Skeletal muscle tissue (tissue), 4 donors: ENCODE results near the gene SGSH. TPM values are rescaled to one million over a fixed set of nuclear protein-coding genes. Genes with fewer than 3 reads are reported as not detected.

Experiments used
- H3K27ac ChIP-seq: one replicate; pipeline ENCODE4 v1.7.0; 2013; ENCODE audit warnings: mild to moderate bottlenecking, low read depth, low read length, inconsistent platforms
- H3K27me3 ChIP-seq, 3 donors: one replicate each; pipeline ENCODE4 v1.7.0; 2013; ENCODE audit warnings: low read length in 3 of 3; ENCODE audit not compliant: control insufficient read depth in 3 of 3, insufficient read depth in 3 of 3
- H3K36me3 ChIP-seq, 3 donors: one replicate each; pipeline ENCODE4 v1.7.0; 2013; ENCODE audit warnings: low read length in 3 of 3; ENCODE audit not compliant: control insufficient read depth in 3 of 3, insufficient read depth in 3 of 3
- H3K4me1 ChIP-seq, 3 donors: one replicate each; pipeline ENCODE4 v1.7.0; 2013; ENCODE audit warnings: low read length in 3 of 3, mild to moderate bottlenecking in 3 of 3; ENCODE audit not compliant: control insufficient read depth in 3 of 3, insufficient read depth in 3 of 3
- H3K4me3 ChIP-seq, 3 donors: one replicate each; pipeline ENCODE4 v1.7.0; 2013; ENCODE audit warnings: low read length in 3 of 3
- H3K9ac ChIP-seq, 3 donors: one replicate each; pipeline ENCODE4 v1.7.0; 2013; ENCODE audit warnings: low read length in 3 of 3, mild to moderate bottlenecking in 3 of 3, moderate library complexity in 2 of 3, low read depth in 1 of 3
- H3K9me3 ChIP-seq, 3 donors: one replicate each; pipeline ENCODE4 v1.7.0; 2013; ENCODE audit warnings: low read length in 3 of 3; ENCODE audit not compliant: control insufficient read depth in 3 of 3
- total RNA-seq: library from RNA; depleted of rRNA; stranded (reverse); fragments of >200 nt; gene quantifications from one replicate; pipeline ENCODE4 v1.2.3, GENCODE V29; 2014
- donor health status: Osteomylitis.

Gene SGSH
- total RNA-seq, 1 donor from 2014 or later: 6.3 TPM

DNA sequence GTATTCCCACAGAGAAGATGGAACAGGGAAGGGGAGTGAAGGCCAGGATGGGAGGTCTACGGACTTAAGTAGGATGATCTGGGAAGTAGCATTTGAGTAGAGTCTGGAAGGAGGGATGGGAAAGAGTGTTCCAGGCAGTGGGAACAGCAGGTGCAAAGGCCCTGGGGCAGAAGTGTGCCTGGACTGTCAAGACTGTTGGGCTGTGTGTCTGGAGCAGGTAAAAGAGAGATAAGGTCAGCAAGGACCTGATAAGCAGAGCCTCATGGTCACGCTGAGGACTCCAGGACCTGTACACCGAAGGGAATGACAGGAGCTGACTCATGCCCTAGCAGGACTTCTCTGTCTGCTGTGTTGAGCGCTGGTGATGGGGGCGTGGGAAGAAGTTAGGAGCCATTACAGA lies 51.0 kb downstream of the SGSH start:
- Histone ChIP-seq H3K9ac (no peak overlapping the region), H3K4me1 (no peaks in the 10 kb centered on the region), H3K4me3 (no peak overlapping the region), H3K27ac (no peak overlapping the region), H3K36me3 (no peaks in the 10 kb centered on the region), H3K9me3 (no peaks in the 10 kb centered on the region), H3K27me3 (peaks cover 0 to 16% (median 11%) of the 10 kb centered on the region in 3 donors)

DNA sequence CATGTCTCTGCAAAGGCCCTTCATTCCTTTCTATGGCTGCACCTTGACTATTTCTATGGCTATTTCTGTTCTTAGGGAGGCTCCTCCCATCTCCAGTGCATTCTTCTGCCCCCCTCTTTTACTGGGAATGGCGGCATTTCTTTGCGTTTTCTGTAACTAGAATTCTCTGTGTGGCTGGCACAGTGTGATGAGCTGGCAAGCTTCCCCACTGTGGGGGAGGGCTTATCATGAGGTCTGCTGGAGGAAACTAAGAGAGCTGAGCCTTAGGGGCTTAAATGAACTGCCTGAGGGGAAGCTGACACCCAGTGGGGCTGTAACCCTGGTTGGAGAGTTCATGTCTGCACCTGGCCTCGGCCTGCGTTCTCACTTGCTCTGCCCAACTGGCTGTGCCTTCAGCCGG lies 51.8 kb downstream of the SGSH start:
- H3K4me3 ChIP-seq: no peak overlapping the region
- H3K9ac ChIP-seq: no peak overlapping the region
- no peaks in the 10 kb centered on the region for H3K9me3 ChIP-seq
- no peaks in the 10 kb centered on the region for H3K4me1 ChIP-seq
- H3K36me3 ChIP-seq: no peaks in the 10 kb centered on the region
- peaks cover 0 to 19% (median 11%) of the 10 kb centered on the region in 3 donors for H3K27me3 ChIP-seq
- H3K27ac ChIP-seq: no peak overlapping the region

GRCh38 chr17:80166446-80166845 lies 53.7 kb downstream of the SGSH start:
- Histone ChIP-seq H3K36me3 (no peaks in the 10 kb centered on the region), H3K9ac (no peak overlapping the region), H3K4me1 (no peaks in the 10 kb centered on the region), H3K9me3 (no peaks in the 10 kb centered on the region), H3K4me3 (no peak overlapping the region), H3K27me3 (peaks cover 0 to 19% (median 11%) of the 10 kb centered on the region in 3 donors), H3K27ac (no peak overlapping the region)

GRCh38 chr17:80164185-80164584 lies 55.9 kb downstream of the SGSH start:
- Histone ChIP-seq H3K9me3 (no peaks in the 10 kb centered on the region), H3K4me3 (no peak overlapping the region)

DNA sequence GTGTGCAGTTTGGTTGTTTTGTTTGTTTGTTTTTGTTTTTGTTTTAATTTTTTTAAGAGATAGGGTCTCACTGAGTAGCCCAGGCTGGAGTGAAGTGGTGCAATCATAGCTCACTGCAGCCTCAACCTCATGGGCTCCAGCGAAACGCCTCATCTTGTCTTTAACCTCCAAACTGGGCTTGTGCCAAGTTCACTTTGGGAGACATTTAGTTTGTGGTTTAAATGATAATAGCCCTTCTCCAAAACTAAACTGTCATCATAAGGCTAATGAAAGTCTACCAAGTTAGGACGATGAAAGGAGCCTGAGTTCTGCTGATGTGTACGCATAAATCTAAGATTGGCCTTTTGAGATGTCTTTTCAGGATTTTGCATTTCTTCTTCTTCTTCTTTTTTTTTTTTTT lies 56.8 kb downstream of the SGSH start:
- no peaks in the 10 kb centered on the region for H3K9me3 ChIP-seq
- H3K36me3 ChIP-seq: no peaks in the 10 kb centered on the region
- H3K9ac ChIP-seq: no peak overlapping the region
- H3K27me3 ChIP-seq: peaks cover 4 to 10% (median 10%) of the 10 kb centered on the region in 3 donors
- no peak overlapping the region for H3K4me3 ChIP-seq
- no peak overlapping the region for H3K27ac ChIP-seq
- H3K4me1 ChIP-seq: no peaks in the 10 kb centered on the region

More at GRCh38 chr17:80164185-80164584, 55.9 kb downstream of the SGSH start:
- H3K27me3 ChIP-seq: peaks cover 4 to 16% (median 13%) of the 10 kb centered on the region in 3 donors
- no peaks in the 10 kb centered on the region for H3K36me3 ChIP-seq
- H3K27ac ChIP-seq: no peak overlapping the region
- no peak overlapping the region for H3K9ac ChIP-seq
- H3K4me1 ChIP-seq: no peaks in the 10 kb centered on the region

DNA sequence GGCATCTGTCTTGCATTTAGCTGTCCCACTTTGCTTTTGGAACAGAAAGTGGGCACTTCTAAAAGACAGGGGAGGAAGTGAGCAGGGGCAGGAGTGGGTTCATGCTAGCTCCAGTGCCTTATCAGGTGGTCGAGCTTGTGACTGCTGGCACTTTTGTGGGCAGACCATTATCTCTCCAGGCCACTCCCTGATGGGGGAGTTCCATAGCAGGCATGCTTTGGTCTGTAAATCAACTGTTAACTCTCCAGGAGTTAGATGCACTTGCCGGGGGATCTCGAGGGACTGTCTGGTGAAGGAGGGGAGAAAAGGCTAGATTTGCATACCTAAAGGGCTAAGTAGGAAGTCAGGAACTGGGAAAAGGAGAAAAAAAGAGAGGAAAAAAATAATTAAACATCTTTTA lies 59.6 kb downstream of the SGSH start:
- no peak overlapping the region for H3K9ac ChIP-seq
- H3K27me3 ChIP-seq: peaks cover 6 to 10% (median 7%) of the 10 kb centered on the region in 3 donors
- no peak overlapping the region for H3K4me3 ChIP-seq
- H3K27ac ChIP-seq: no peak overlapping the region
- H3K4me1 ChIP-seq: no peaks in the 10 kb centered on the region
- H3K36me3 ChIP-seq: no peaks in the 10 kb centered on the region
- H3K9me3 ChIP-seq: no peaks in the 10 kb centered on the region

Other genes with a start within 250 kb of the SGSH start
- gene TBC1D16, start 184.5 kb downstream of the SGSH start, total RNA-seq: 19.3 TPM
- 1.0 TPM for gene CCDC40, start 183.7 kb downstream of the SGSH start, total RNA-seq
- 14.1 TPM for gene GAA, start 118.8 kb downstream of the SGSH start, total RNA-seq
- gene EIF4A3, start 73.2 kb downstream of the SGSH start, total RNA-seq: 71.5 TPM
- 0.52 TPM for gene CARD14, start 50.3 kb downstream of the SGSH start, total RNA-seq
- 7.3 TPM for gene SLC26A11, start 94 bp upstream of the SGSH start, total RNA-seq
- gene RNF213, start 40.5 kb upstream of the SGSH start, total RNA-seq: 63.2 TPM
- gene ENDOV, start 194.8 kb upstream of the SGSH start, total RNA-seq: 7.8 TPM